Cardiac fibroblast (primary cell): ENCODE measurements around the gene GABRD.
"Not testable (repeated sequence)": the region's sequence is repeated elsewhere in the genome, so short reads cannot be mapped to it uniquely, and the experiment has no call there.

ENCODE experiments used
- DNase-seq, 2 donors: peaks; one replicate each; pipeline versions ENCODE4 v3.0.0 to v3.0.0-alpha.2; 2010; ENCODE audit warnings: low read depth in 2 of 2
- H3K4me3 ChIP-seq, 2 donors: replicated peaks in 1 of 2; 1 replicate in 1 of 2; 2 replicates in 1 of 2; pipeline ENCODE4 v1.5.1; 2011; ENCODE audit warnings: low read depth in 2 of 2, low read length in 2 of 2, mild to moderate bottlenecking in 2 of 2, moderate library complexity in 1 of 2
- TF ChIP-seq, protein P1 (sequence below): IDR thresholded peaks from one replicate; pipeline ENCODE4 v1.5.1; 2011; ENCODE audit warnings: low read depth, mild to moderate bottlenecking, low read length, inconsistent platforms

Gene GABRD

DNA sequence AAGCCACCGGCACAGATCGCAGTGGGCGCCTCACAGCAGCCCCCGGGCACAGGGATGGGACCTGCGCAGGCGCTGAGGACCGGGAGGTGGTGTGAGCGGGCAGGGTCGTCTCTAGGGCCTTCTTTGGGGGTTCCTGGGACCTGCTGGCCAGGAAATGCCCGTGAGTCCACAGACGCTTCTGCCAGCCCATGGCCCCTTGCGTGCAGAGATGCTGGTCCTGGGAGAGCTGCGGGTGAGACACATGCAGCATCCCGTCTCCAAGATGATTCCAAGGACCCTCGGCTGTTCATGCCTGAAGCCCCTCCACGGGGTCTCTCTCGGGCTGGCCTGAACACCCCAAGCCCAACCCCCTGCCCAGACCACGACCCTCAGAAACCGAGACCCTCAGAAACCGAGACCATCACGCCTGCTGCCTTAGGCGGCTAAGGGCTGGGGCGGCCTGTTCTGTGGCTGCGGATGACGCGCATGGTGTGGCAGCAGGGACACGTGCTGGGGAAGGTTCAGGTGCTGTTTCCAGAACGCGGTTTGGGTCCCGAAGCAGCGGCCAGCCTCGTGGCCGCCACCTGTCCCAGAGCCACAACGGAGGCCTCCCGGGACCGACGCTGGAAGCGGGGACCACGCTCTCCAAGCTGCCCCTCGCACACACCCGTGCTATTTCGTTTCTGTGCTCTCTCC lies 38.5 kb upstream of the GABRD start:
- TF ChIP-seq, protein P1, sequence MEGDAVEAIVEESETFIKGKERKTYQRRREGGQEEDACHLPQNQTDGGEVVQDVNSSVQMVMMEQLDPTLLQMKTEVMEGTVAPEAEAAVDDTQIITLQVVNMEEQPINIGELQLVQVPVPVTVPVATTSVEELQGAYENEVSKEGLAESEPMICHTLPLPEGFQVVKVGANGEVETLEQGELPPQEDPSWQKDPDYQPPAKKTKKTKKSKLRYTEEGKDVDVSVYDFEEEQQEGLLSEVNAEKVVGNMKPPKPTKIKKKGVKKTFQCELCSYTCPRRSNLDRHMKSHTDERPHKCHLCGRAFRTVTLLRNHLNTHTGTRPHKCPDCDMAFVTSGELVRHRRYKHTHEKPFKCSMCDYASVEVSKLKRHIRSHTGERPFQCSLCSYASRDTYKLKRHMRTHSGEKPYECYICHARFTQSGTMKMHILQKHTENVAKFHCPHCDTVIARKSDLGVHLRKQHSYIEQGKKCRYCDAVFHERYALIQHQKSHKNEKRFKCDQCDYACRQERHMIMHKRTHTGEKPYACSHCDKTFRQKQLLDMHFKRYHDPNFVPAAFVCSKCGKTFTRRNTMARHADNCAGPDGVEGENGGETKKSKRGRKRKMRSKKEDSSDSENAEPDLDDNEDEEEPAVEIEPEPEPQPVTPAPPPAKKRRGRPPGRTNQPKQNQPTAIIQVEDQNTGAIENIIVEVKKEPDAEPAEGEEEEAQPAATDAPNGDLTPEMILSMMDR = no peak
- no peak overlapping the region for H3K4me3 ChIP-seq
- no peak for DNase-seq

GRCh38 chr1:1981142-1981500 lies 38.0 kb upstream of the GABRD start:
- no peak for DNase-seq
- no peak overlapping the region for H3K4me3 ChIP-seq
- TF ChIP-seq, protein P1 = no peak

DNA sequence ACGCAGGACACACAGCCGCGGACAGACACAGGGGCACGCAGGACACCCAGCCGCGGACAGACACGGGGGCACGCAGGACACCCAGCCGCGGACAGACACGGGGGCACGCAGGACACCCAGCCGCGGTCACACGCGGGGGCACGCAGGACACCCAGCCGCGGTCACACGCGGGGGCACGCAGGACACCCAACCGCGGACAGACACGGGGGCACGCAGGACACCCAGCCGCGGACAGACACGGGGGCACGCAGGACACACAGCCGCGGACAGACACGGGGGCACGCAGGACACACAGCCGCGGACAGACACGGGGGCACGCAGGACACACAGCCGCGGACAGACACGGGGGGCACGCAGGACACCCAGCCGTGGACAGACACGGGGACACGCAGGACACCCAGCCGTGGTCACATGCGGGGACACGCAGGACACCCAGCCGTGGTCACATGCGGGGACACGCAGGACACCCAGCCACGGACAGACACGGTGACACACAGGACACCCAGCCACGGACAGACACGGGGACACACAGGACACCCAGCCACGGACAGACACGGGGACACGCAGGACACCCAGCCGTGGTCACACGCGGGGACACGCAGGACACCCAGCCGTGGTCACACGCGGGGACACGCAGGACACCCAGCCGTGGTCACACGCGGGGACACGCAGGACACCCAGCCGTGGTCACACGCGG lies 37.4 kb upstream of the GABRD start:
- H3K4me3 ChIP-seq, DNase-seq: not testable (repeated sequence)

DNA sequence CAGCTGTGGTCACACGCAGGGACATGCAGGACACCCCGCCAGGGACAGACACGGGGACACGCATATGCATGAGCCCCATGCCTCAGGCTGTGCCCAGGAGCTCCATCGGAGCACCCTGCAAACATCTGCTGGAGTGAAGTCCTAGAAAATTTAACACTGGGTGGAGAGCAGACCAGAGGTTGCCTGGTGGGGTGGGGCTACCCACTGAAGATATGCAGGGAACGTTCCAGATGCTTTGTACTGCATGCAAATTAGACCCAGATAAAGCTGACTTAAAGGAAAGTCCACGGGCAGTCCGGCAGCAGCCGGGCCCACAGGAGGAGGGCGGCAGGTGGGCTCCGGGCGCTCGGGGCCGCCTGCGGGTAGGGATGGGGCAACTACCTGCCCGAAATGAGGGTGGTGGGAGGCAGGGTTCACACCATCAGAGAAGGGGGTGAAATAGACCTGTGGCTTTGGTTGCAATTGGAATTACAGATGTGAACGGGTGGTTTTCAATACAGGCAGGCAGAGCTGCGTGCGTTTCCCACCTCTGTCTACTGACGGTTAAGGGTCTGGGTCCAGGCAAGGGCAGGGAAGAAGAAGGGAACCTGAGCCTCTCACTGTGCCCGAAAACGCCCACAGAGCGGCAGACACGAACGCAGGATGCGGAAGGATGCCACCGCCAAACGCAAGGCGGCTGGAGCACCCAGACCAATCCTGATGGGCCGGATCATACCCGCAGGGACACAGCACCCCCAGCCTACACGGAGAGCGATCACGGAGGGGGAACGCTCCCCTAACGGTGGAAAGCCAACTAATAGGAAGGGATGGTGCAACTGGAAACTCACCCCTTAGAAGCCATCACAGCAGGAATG lies 36.5 kb upstream of the GABRD start:
- no peak overlapping the region for H3K4me3 ChIP-seq
- DNase-seq = no peak
- TF ChIP-seq, protein P1 = no peak

GRCh38 chr1:1984560-1985070 lies 34.5 kb upstream of the GABRD start:
- no peak overlapping the region for H3K4me3 ChIP-seq
- TF ChIP-seq, protein P1 = no peak
- DNase-seq = no peak

- DNase-seq = no peak
- TF ChIP-seq, protein P1 = no peak
- H3K4me3 ChIP-seq = no peak overlapping the region
These were observed 33.6 kb upstream of the GABRD start for GRCh38 chr1:1985375-1986050.
